Measurements from ENCODE around the gene LEO1. TPM values are rescaled to one million over a fixed set of nuclear protein-coding genes. Genes with fewer than 3 reads are reported as not detected.

Gene LEO1
- total RNA-seq (2022) (21.3 and 22.5 TPM in 2 replicates), Bru-seq, nascent RNA (percentile 72 among the genes with signal in this experiment), BruChase-seq, experiment 1, labeled RNA remaining after a 6-hour chase (percentile 77 among the genes with signal in this experiment), BruChase-seq, experiment 2, labeled RNA remaining after a 2-hour chase (percentile 69 among the genes with signal in this experiment)
- long read RNA-seq, transcript LEO1-201 (12 exons, 2,193 nt): major isoform, 31 of 35 reads
- long read RNA-seq, partial matches to known transcripts: 1 of 35 reads
- long read RNA-seq, other reads (novel, unspliced or antisense): 3 of 35 reads

GRCh38 chr15:51971375-51972133 lies at the start of gene LEO1:
Gene LEO1, minus strand, starts transcription at chr15:51971778. Its CDS starts 33 bp downstream, at chr15:51971745.
- peak; percentile 84 for DNase-seq
- H3K27me3 Mint-ChIP-seq (ENCODE audit: unreplicated experiment): no peaks in the 10 kb centered on the region
- intact Hi-C loops (cut with micrococcal nuclease; ENCODE audit: unreplicated experiment): loop anchor here (5.0 kb wide), 1 partner anchor 189 kb away; no protein-coding TSS in a partner anchor
- BruUV-seq (replicated peaks): TSS peak; percentile 70
- H3K9me3 Mint-ChIP-seq (ENCODE audit: low read depth, unreplicated experiment): no peaks in the 10 kb centered on the region
- H3K4me1 Mint-ChIP-seq (ENCODE audit: low read depth, unreplicated experiment): no peaks in the 10 kb centered on the region
- CTCF ChIA-PET: interaction anchor here (0.7 to 1.2 kb wide), 5 partner anchors 87 to 214 kb away, joined by 3 to 10 read pairs (median 4); no protein-coding TSS in a partner anchor
- peak within 1 kb of the TSS; percentile 98 for H3K4me3 Mint-ChIP-seq (ENCODE audit: low read depth, unreplicated experiment)
- H3K27ac Mint-ChIP-seq (ENCODE audit: unreplicated experiment): peak within 1 kb of the TSS; percentile 97
- peaks cover 21% of the 10 kb centered on the region for H3K36me3 Mint-ChIP-seq (ENCODE audit: insufficient read depth, unreplicated experiment)
- TF ChIP-seq CTCF (IDR thresholded peaks at IDR 0.05; ENCODE audit: unreplicated experiment): no peak

GRCh38 chr15:52021128-52021671 lies 49.6 kb upstream of the LEO1 start:
- Mint-ChIP-seq H3K27me3 (ENCODE audit: unreplicated experiment) (no peaks in the 10 kb centered on the region), H3K36me3 (ENCODE audit: insufficient read depth, unreplicated experiment) (peaks cover 29% of the 10 kb centered on the region), H3K27ac (ENCODE audit: unreplicated experiment) (peak overlapping the region; percentile 97), H3K4me3 (ENCODE audit: low read depth, unreplicated experiment) (peak overlapping the region; percentile 84), H3K4me1 (ENCODE audit: low read depth, unreplicated experiment) (peaks cover 9% of the 10 kb centered on the region), H3K9me3 (ENCODE audit: low read depth, unreplicated experiment) (no peaks in the 10 kb centered on the region)
- TF ChIP-seq CTCF (IDR thresholded peaks at IDR 0.05; ENCODE audit: unreplicated experiment): no peak
- DNase-seq: peak; percentile 37
- no TSS peak for BruUV-seq (replicated peaks)
- CTCF ChIA-PET: interaction anchor here (0.7 to 1.6 kb wide), 4 partner anchors 16 to 59 kb away, joined by 3 to 4 read pairs (median 3); no protein-coding TSS in a partner anchor
- intact Hi-C loops (cut with micrococcal nuclease; ENCODE audit: unreplicated experiment): no loop called here

- H3K27ac Mint-ChIP-seq (ENCODE audit: unreplicated experiment): peak overlapping the region; percentile 97
Observed at GRCh38 chr15:52020221-52021085, 48.9 kb upstream of the LEO1 start.

More at GRCh38 chr15:52020221-52021085, 48.9 kb upstream of the LEO1 start:
- CTCF ChIA-PET: interaction anchor here (0.6 to 1.6 kb wide), 4 partner anchors 16 to 60 kb away, joined by 3 to 4 read pairs (median 3); no protein-coding TSS in a partner anchor
- TF ChIP-seq CTCF (IDR thresholded peaks at IDR 0.05; ENCODE audit: unreplicated experiment): no peak
- intact Hi-C loops (cut with micrococcal nuclease; ENCODE audit: unreplicated experiment): no loop called here
- no peaks in the 10 kb centered on the region for H3K9me3 Mint-ChIP-seq (ENCODE audit: low read depth, unreplicated experiment)
- H3K4me1 Mint-ChIP-seq (ENCODE audit: low read depth, unreplicated experiment): peaks cover 9% of the 10 kb centered on the region
- H3K36me3 Mint-ChIP-seq (ENCODE audit: insufficient read depth, unreplicated experiment): peaks cover 29% of the 10 kb centered on the region
- no peaks in the 10 kb centered on the region for H3K27me3 Mint-ChIP-seq (ENCODE audit: unreplicated experiment)
- BruUV-seq (replicated peaks): TSS peak; percentile 65
- H3K4me3 Mint-ChIP-seq (ENCODE audit: low read depth, unreplicated experiment): peak overlapping the region; percentile 84
- no peak for DNase-seq

All from Calu3 (cell line).